ENCODE results near the gene SPRYD3. TPM values are rescaled to one million over a fixed set of nuclear protein-coding genes. Genes with fewer than 3 reads are reported as not detected.

The SPRYD3 gene
- polyA plus RNA-seq, 3 donors: 17.1 to 19.2 (median 18.0) TPM

- no peak for DNase-seq (ENCODE audit: low read depth in 3 of 3, low spot score in 2 of 3)
Observed at GRCh38 chr12:53053218-53054111, 25.7 kb downstream of the SPRYD3 start.

- no peak for DNase-seq (ENCODE audit: low read depth in 3 of 3, low spot score in 2 of 3)
Observed at GRCh38 chr12:53052419-53053217, 26.6 kb downstream of the SPRYD3 start.

DNA sequence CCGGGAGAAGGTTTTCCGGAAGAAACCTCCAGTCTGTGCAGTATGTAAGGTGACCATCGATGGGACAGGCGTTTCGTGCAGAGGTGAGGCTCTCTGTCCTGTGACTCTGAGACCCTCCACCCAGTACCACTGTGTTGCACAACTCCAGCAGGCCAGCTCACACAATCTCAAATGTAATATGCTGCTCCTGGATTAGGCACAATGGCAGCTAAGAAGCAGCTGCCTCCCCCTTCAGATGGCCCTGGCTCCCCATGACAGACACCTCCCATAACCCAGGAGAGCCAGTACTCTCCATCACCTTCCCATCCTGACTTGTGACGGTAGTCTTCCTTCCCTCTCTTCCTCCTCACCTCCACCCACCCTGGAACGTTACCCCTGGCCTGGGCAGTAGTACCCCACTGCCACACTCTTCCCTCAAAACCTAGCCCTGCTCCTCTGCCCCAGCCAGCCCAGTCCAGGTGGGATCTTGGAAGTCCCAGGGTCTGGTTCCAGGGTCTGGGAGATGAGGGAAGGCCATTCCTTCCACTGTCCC, 27.2 kb downstream of the SPRYD3 start:
- no peak for DNase-seq (ENCODE audit: low read depth in 3 of 3, low spot score in 2 of 3)

DNA sequence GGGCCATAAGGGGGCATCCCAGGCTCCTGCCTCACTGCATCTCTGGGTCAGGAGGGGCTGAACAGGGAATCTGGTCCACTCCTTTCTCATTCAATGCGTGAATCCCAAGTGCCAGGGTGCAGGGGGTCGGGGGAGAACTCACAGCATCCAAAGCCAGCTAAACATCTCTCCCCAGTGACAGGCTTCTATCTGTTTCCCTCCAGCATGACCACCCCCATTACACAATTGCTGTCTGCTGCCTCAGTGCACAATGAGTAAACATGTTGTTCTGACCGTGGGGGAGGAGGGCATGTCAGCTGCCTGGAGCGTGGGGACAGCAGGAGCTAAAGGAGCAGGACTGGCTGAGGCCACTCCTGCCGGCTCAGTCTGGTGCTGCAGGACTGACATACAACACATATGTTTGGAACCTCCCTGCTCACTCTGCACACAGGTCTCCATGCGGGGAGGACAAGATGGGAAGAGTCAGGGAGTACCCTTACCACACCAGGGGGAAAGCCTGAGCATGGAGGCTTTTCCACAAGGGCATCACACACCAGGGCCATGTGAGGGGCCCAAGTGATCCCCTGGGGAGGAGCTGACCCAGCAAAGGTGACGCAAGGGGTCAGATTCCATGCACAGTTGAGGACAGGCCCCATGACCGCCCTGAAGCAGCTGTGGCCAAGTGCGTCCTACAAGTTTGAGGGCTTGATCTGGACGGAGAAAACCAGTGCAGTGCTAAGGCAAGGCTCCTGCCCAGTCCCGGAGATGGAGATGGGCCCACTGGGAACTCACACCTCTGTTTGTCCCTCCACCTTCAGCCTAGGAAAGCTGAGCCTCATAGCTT, 27.9 kb downstream of the SPRYD3 start:
- DNase-seq (ENCODE audit: low read depth in 3 of 3, low spot score in 2 of 3): no peak

GRCh38 chr12:53050426-53051057, 28.6 kb downstream of the SPRYD3 start:
- DNase-seq (ENCODE audit: low read depth in 3 of 3, low spot score in 2 of 3): no peak

- no peak for DNase-seq (ENCODE audit: low read depth in 3 of 3, low spot score in 2 of 3)
Observed at GRCh38 chr12:53049571-53050318, 29.4 kb downstream of the SPRYD3 start, which contains the start of gene TNS2. Gene TNS2 (plus strand): TSS chr12:53050065. CDS start chr12:53050186, 121 bp downstream.

GRCh38 chr12:53048780-53049401, 30.3 kb downstream of the SPRYD3 start:
- no peak for DNase-seq (ENCODE audit: low read depth in 3 of 3, low spot score in 2 of 3)

GRCh38 chr12:53048033-53048779, 31.0 kb downstream of the SPRYD3 start:
- DNase-seq (ENCODE audit: low read depth in 3 of 3, low spot score in 2 of 3): no peak

DNA sequence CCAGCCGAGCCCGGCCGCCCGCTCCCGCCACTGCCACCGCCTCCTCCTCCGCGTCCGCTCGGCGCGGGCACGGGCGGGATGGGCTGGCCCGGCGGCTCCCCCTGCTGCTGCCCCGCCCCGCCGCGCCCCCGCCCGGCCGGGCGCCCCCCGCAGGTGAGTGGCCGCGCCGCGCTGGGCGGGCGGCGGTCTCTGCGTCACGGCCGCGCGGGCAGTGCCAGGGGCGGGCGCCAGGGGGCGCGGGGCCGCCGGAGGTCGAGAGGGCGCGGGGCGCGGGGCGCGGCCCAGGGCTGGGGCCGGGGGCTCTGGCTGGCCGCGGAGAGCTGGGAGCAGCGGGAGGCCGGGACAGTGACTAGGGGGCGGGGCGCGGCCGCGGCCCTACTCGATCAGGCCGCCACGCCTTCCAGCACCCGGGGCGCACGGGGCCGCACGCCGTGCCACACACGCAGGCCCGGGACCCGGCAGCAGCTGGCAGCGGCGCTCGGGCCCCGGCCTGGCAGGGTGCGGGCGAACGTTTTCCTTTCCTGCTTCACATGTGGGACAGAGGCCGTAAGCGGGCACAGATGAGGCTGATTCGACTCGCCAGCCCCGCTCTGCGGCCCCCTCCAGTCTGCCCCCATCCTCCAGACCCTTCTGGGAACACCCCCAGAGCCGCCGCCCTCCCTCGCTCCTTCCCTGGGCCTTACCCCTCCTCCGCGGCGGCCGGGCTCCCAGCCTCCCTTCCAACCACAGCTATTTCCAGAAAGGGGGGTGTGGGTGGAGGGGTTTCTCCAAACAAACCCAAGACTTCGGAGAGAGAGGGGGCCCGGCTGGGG, 31.8 kb downstream of the SPRYD3 start:
- no peak for DNase-seq (ENCODE audit: low read depth in 3 of 3, low spot score in 2 of 3)

- DNase-seq (ENCODE audit: low read depth in 3 of 3, low spot score in 2 of 3): no peak
Observed at GRCh38 chr12:53046655-53047220, 32.5 kb downstream of the SPRYD3 start.

DNA sequence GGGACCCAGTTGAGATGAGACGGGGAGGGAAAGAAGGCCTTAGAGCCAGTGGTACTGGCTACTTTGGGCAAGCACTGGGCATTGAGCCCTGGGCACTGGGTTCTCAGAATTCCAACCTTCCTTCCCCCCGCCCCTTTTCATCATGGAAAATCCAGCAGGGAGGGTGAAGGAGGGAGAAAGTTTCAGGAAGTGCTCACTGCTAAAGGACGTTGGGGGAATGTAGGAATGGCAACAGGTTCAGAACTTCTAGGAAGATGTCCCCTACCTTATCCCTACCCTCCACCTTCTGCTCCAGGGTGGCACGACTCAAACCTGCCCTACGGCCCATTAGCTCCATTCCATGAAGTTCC, 33.5 kb downstream of the SPRYD3 start:
- DNase-seq (ENCODE audit: low read depth in 3 of 3, low spot score in 2 of 3): no peak

DNA sequence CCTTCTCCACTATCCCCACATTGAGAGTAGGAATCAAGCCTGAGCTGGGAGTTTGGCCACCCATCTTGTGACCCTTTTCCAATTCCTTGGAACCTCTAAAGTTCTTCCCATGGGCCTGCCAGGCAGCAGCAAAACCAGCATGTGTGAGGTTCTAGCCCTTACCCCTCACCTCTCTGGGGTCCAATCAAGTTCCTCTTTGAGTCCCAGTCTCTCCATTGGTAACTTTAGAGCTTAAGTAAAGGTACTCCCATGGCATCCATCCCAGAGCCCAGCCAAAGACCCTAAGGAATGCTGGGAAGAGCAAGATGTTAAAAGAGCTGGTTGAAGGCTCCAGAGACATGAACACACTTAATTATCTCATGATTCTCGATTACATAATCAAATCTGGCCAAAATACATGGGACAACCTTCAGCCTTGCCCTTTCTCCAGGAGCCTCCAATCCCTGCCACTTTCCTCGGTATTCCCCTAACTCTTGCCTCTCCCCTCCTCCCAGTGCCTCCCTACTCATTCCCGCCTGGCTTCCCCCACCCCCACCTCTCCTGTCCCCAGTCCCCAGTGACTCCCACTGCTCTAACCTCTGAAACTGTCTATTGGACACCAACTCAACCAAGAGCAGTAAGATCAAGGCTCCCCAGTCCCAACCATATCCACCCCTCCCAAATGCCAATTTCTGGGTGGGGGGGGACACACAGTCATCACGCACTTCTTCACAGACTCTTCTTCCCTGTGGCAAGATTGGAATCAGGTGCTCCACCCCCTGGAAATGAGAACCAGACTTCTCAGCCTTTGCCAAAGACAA, 34.1 kb downstream of the SPRYD3 start:
- DNase-seq (ENCODE audit: low read depth in 3 of 3, low spot score in 2 of 3): no peak

GRCh38 chr12:53044052-53044581, 35.1 kb downstream of the SPRYD3 start:
- DNase-seq (ENCODE audit: low read depth in 3 of 3, low spot score in 2 of 3): no peak

- DNase-seq (ENCODE audit: low read depth in 3 of 3, low spot score in 2 of 3): no peak
Observed at GRCh38 chr12:53042607-53043454, 36.4 kb downstream of the SPRYD3 start.

DNA sequence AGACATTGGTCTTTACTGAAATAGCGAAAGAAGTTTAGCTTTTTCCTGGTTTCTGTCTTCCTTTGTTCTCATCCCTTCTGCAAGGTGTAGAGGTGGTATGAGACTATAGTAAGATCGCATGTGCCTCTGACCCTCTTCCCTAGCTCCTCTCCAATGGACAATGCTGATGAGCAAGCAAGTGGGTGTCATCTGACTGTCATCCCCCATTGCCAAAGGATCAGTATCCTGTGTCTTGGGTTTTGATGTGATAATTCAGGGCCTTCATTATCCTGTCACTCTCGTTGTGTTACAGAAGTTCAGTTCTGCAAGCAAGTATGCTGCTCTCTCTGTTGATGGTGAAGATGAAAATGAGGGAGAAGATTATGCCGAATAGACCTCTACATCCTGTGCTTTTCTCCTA, 39.3 kb downstream of the SPRYD3 start:
- DNase-seq (ENCODE audit: low read depth in 3 of 3, low spot score in 2 of 3): no peak
